ENCODE measurements around the gene TGFA. TPM values are rescaled to one million over a fixed set of nuclear protein-coding genes. Genes with fewer than 3 reads are reported as not detected.
A peak's percentile ranks its signal among the peaks of the same experiment; 100 is the strongest.

Gene TGFA
- total RNA-seq, 5 donors from 2014 or later (not counting 1 experiment from before 2014, with no cell fraction given) = 1.2 to 8.3 (median 4.5) TPM

DNA sequence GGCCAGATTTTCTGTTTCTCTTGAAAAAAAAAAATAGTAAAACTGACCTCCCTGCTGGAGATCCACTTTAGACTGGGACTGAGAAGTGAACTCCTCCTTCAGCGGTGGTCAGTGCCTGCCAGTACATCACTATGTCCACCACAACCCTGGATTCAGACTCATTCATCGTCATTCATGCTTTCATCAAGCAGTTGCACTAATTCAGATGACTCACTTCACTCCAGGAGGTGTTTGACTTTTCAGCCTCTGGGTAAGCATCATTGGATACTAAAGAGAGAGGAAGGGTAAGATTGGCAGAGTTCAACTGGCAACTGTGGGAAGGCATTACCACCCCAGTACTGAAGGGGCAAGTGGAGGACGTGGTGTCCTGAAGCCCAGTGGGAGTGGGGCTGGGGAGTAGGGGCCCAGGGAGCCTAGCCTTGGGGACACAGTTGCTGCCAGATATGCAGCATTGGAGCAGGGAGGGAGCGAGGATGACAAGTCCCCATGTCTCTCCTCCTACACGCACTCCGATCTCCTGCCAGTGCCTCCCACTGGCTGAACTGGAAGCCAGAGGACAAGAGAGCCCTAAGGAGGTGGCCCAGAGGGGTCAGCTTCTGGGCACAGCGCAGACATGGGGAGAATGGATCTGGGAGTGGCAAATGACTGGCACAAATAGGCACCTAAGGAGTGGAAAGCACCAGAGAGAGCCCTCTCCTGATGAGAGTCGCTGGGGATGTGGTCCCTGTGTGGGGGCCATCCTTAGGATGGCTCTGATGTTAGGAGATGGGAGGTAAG, 111.1 kb downstream of the TGFA start:
- ChIA-PET POLR2A (interaction anchor here in 1 of 2 donors (0.6 kb wide), 1 partner anchor 151 kb away, joined by 5 read pairs; no protein-coding TSS in a partner anchor), CTCF (no interaction called here)
- H3K4me3 ChIP-seq (ENCODE audit: control insufficient read depth in 1 of 2, extremely low read depth in 1 of 2, low read length in 1 of 2) = no peak overlapping the region
- no peaks in the 10 kb centered on the region for H3K36me3 ChIP-seq (ENCODE audit: control insufficient read depth in 2 of 2, extremely low read depth in 1 of 2, insufficient read depth in 1 of 2, low read length in 1 of 2)
- Mint-ChIP-seq H3K4me3 (no peak overlapping the region), H3K4me1 (peaks cover 37 to 58% (median 44%) of the 10 kb centered on the region in 3 donors), H3K27ac (peak overlapping the region; percentile 28 to 48), H3K36me3 (no peaks in the 10 kb centered on the region), H3K9me3 (no peaks in the 10 kb centered on the region), H3K27me3 (no peaks in the 10 kb centered on the region)
- H3K27me3 ChIP-seq (replicated peaks in 1 of 2; ENCODE audit: control insufficient read depth in 2 of 2, extremely low read depth in 1 of 2, insufficient read depth in 2 of 2, low read length in 1 of 2) = no peaks in the 10 kb centered on the region
- DNase-seq = no peak
- no peak overlapping the region for H3K27ac ChIP-seq (ENCODE audit: low read length)
- H3K9me3 ChIP-seq = no peaks in the 10 kb centered on the region
- 44% methylated on average over 1 of the region's 8 CpGs for WGBS (ENCODE audit: insufficient coverage)
- peaks cover 24 to 34% of the 10 kb centered on the region in 2 experiments for H3K4me1 ChIP-seq (ENCODE audit: control insufficient read depth in 1 of 2, extremely low read depth in 1 of 2, insufficient read depth in 2 of 2, low read length in 2 of 2)
- no peak for ATAC-seq (replicated peaks in 1 of 4)

DNA sequence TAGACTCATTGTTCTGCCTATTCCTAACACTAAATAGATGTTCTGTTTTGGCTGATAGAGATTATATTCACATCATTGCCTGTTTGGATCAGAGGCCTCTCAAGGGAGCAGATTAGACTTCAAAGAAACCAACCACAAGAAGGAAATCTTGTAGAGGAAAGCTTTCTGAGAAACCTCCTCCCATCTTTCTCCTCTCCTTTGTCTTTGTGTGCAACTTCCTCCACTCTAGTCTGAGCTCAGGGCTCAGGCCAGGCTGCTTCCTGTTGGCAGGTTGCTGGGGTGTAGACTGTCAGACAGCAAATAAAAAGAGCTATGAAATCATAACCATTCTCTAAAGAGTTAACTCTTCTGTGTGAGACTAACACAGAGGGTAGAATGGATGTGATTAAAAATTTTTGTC, 113.0 kb downstream of the TGFA start:
- no peaks in the 10 kb centered on the region for H3K27me3 Mint-ChIP-seq

DNA sequence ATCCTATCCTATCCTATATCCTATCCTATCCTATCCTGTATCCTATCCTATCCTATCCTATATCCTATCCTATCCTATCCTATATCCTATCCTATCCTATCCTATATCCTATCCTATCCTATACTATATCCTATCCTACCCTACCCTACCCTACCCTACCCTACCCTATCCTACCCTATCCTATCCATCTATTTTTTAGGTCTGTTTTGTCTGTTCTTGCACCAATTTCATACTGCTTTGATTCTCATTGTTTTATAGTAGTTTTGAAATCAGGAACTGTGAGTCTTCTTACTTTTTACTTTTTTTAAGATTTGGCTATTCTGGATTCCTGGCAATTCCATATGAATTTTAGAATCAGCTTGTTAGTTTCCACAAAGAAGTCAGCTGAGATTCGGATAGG, 118.5 kb downstream of the TGFA start:
- no CpG with 5 or more reads among the region's 1 CpG for WGBS (ENCODE audit: insufficient coverage)
- Histone ChIP-seq H3K27ac (ENCODE audit: low read length) (no peak overlapping the region), H3K27me3 (replicated peaks in 1 of 2; ENCODE audit: control insufficient read depth in 2 of 2, extremely low read depth in 1 of 2, insufficient read depth in 2 of 2, low read length in 1 of 2) (no peaks in the 10 kb centered on the region), H3K36me3 (ENCODE audit: control insufficient read depth in 2 of 2, extremely low read depth in 1 of 2, insufficient read depth in 1 of 2, low read length in 1 of 2) (no peaks in the 10 kb centered on the region), H3K9me3 (no peaks in the 10 kb centered on the region), H3K4me1 (ENCODE audit: control insufficient read depth in 1 of 2, extremely low read depth in 1 of 2, insufficient read depth in 2 of 2, low read length in 2 of 2) (peaks cover 12 to 23% of the 10 kb centered on the region in 2 experiments), H3K4me3 (ENCODE audit: control insufficient read depth in 1 of 2, extremely low read depth in 1 of 2, low read length in 1 of 2) (no peak overlapping the region)
- no peak overlapping the region for H3K4me3 Mint-ChIP-seq
- ChIA-PET POLR2A (no interaction called here), CTCF (no interaction called here)
- H3K27ac Mint-ChIP-seq = no peak overlapping the region
- no peaks in the 10 kb centered on the region for H3K27me3 Mint-ChIP-seq
- no peaks in the 10 kb centered on the region for H3K9me3 Mint-ChIP-seq
- no peaks in the 10 kb centered on the region for H3K36me3 Mint-ChIP-seq
- peaks cover 16 to 28% (median 23%) of the 10 kb centered on the region in 3 donors for H3K4me1 Mint-ChIP-seq
- ATAC-seq (replicated peaks in 1 of 4) (no peak), DNase-seq (no peak)

More for the DNA sequence above, 113.0 kb downstream of the TGFA start:
- peak; percentile 91 to 96 (median 94) for ATAC-seq (replicated peaks in 1 of 4)
- peak overlapping the region; percentile 51 for H3K27ac ChIP-seq (ENCODE audit: low read length)
- Mint-ChIP-seq H3K27ac (peak overlapping the region; percentile 85 to 90), H3K9me3 (no peaks in the 10 kb centered on the region), H3K4me1 (peaks cover 40 to 61% (median 47%) of the 10 kb centered on the region in 3 donors), H3K36me3 (no peaks in the 10 kb centered on the region), H3K4me3 (peak overlapping the region in 2 of 3 donors; percentile 26 to 71)
- ChIA-PET POLR2A (no interaction called here), CTCF (interaction anchor here (0.6 to 1.0 kb wide), 3 partner anchors 8 to 100 kb away, joined by 3 to 4 read pairs (median 3); no protein-coding TSS in a partner anchor)
- DNase-seq = peak in 33 of 35 experiments; percentile 12 to 58 (median 34)
- no peak overlapping the region for H3K4me3 ChIP-seq (ENCODE audit: control insufficient read depth in 1 of 2, extremely low read depth in 1 of 2, low read length in 1 of 2)
- H3K4me1 ChIP-seq (ENCODE audit: control insufficient read depth in 1 of 2, extremely low read depth in 1 of 2, insufficient read depth in 2 of 2, low read length in 2 of 2) = peaks cover 32 to 34% of the 10 kb centered on the region in 2 experiments
- no peaks in the 10 kb centered on the region for H3K36me3 ChIP-seq (ENCODE audit: control insufficient read depth in 2 of 2, extremely low read depth in 1 of 2, insufficient read depth in 1 of 2, low read length in 1 of 2)
- H3K27me3 ChIP-seq (replicated peaks in 1 of 2; ENCODE audit: control insufficient read depth in 2 of 2, extremely low read depth in 1 of 2, insufficient read depth in 2 of 2, low read length in 1 of 2) = no peaks in the 10 kb centered on the region
- no peaks in the 10 kb centered on the region for H3K9me3 ChIP-seq

- POLR2A ChIA-PET = no interaction called here
- no peaks in the 10 kb centered on the region for H3K36me3 Mint-ChIP-seq
- H3K9me3 ChIP-seq = no peaks in the 10 kb centered on the region
- ATAC-seq (replicated peaks in 1 of 4) (no peak), DNase-seq (no peak)
- peaks cover 0 to 8% of the 10 kb centered on the region in 2 experiments for H3K4me1 ChIP-seq (ENCODE audit: control insufficient read depth in 1 of 2, extremely low read depth in 1 of 2, insufficient read depth in 2 of 2, low read length in 2 of 2)
- no peaks in the 10 kb centered on the region for H3K36me3 ChIP-seq (ENCODE audit: control insufficient read depth in 2 of 2, extremely low read depth in 1 of 2, insufficient read depth in 1 of 2, low read length in 1 of 2)
- no peaks in the 10 kb centered on the region for H3K9me3 Mint-ChIP-seq
- H3K4me3 ChIP-seq (ENCODE audit: control insufficient read depth in 1 of 2, extremely low read depth in 1 of 2, low read length in 1 of 2) = no peak overlapping the region
- H3K27me3 ChIP-seq (replicated peaks in 1 of 2; ENCODE audit: control insufficient read depth in 2 of 2, extremely low read depth in 1 of 2, insufficient read depth in 2 of 2, low read length in 1 of 2) = no peaks in the 10 kb centered on the region
- no peaks in the 10 kb centered on the region for H3K27me3 Mint-ChIP-seq
- no CpG with 5 or more reads among the region's 1 CpG for WGBS (ENCODE audit: insufficient coverage)
- H3K27ac Mint-ChIP-seq = no peak overlapping the region
- no peak overlapping the region for H3K4me3 Mint-ChIP-seq
- H3K27ac ChIP-seq (ENCODE audit: low read length) = no peak overlapping the region
- H3K4me1 Mint-ChIP-seq = peaks cover 5 to 10% (median 6%) of the 10 kb centered on the region in 3 donors
- CTCF ChIA-PET = no interaction called here
These were observed 120.3 kb downstream of the TGFA start for GRCh38 chr2:70433315-70433714.

- Mint-ChIP-seq H3K27ac (no peak overlapping the region), H3K36me3 (no peaks in the 10 kb centered on the region), H3K27me3 (no peaks in the 10 kb centered on the region), H3K4me3 (no peak overlapping the region), H3K4me1 (peaks cover 3 to 5% (median 3%) of the 10 kb centered on the region in 3 donors), H3K9me3 (no peaks in the 10 kb centered on the region)
- Histone ChIP-seq H3K27me3 (replicated peaks in 1 of 2; ENCODE audit: control insufficient read depth in 2 of 2, extremely low read depth in 1 of 2, insufficient read depth in 2 of 2, low read length in 1 of 2) (no peaks in the 10 kb centered on the region), H3K36me3 (ENCODE audit: control insufficient read depth in 2 of 2, extremely low read depth in 1 of 2, insufficient read depth in 1 of 2, low read length in 1 of 2) (no peaks in the 10 kb centered on the region), H3K27ac (ENCODE audit: low read length) (no peak overlapping the region), H3K4me1 (ENCODE audit: control insufficient read depth in 1 of 2, extremely low read depth in 1 of 2, insufficient read depth in 2 of 2, low read length in 2 of 2) (peaks cover 0 to 6% of the 10 kb centered on the region in 2 experiments), H3K4me3 (ENCODE audit: control insufficient read depth in 1 of 2, extremely low read depth in 1 of 2, low read length in 1 of 2) (no peak overlapping the region), H3K9me3 (no peaks in the 10 kb centered on the region)
- CTCF ChIA-PET = no interaction called here
- POLR2A ChIA-PET = no interaction called here
- 86% methylated on average over 1 of the region's 4 CpGs for WGBS (ENCODE audit: insufficient coverage)
- no peak for DNase-seq
- no peak for ATAC-seq (replicated peaks in 1 of 4)
These were observed 121.8 kb downstream of the TGFA start for GRCh38 chr2:70431716-70432347.

DNA sequence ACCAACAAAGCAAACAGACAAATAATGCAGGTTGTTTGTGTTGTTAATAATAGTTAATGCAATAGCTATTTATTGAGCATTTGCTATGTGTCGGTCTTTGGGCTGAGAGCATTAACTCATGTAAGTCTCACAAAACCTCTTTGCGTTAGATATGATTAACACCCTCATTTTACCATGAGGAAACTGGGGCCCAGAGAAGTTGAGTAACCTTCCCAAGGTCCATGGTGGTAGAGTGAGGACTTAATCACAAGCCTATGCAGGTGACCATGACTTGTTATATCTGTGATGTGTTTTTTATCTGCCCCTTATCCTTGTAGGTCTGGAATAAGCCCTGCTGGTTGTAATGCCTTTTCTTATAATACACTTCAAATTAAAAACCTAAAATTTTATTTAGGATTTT, 127.3 kb downstream of the TGFA start:
- Mint-ChIP-seq H3K27me3 (no peaks in the 10 kb centered on the region), H3K36me3 (no peaks in the 10 kb centered on the region), H3K9me3 (no peaks in the 10 kb centered on the region), H3K27ac (no peak overlapping the region), H3K4me1 (no peaks in the 10 kb centered on the region), H3K4me3 (no peak overlapping the region)
- Histone ChIP-seq H3K36me3 (ENCODE audit: control insufficient read depth in 2 of 2, extremely low read depth in 1 of 2, insufficient read depth in 1 of 2, low read length in 1 of 2) (no peaks in the 10 kb centered on the region), H3K4me1 (ENCODE audit: control insufficient read depth in 1 of 2, extremely low read depth in 1 of 2, insufficient read depth in 2 of 2, low read length in 2 of 2) (no peaks in the 10 kb centered on the region), H3K4me3 (ENCODE audit: control insufficient read depth in 1 of 2, extremely low read depth in 1 of 2, low read length in 1 of 2) (no peak overlapping the region), H3K27ac (ENCODE audit: low read length) (no peak overlapping the region), H3K9me3 (no peaks in the 10 kb centered on the region), H3K27me3 (replicated peaks in 1 of 2; ENCODE audit: control insufficient read depth in 2 of 2, extremely low read depth in 1 of 2, insufficient read depth in 2 of 2, low read length in 1 of 2) (no peaks in the 10 kb centered on the region)
- ChIA-PET CTCF (no interaction called here), POLR2A (no interaction called here)
- DNase-seq = no peak
- ATAC-seq (replicated peaks in 1 of 4) = no peak
- no CpG with 5 or more reads among the region's 2 CpGs for WGBS (ENCODE audit: insufficient coverage)

Data from T-cell (primary cell).